H1 (cell line): ENCODE results near the gene OPCML. TPM values are rescaled to one million over a fixed set of nuclear protein-coding genes. Genes with fewer than 3 reads are reported as not detected.

Experiments used
- CTCF ChIA-PET: fragments of 300-600 bp; sonication (Branson Sonifier 250); formaldehyde crosslinking; loops from one replicate; lab custom pipeline; 2021; ENCODE audit not compliant: partially characterized antibody; lab: Charles Lee
- POLR2A ChIA-PET: fragments of 300-600 bp; sonication (Branson Sonifier 250); formaldehyde crosslinking; loops from one replicate; lab custom pipeline; 2021; ENCODE audit warnings: inconsistent platforms; ENCODE audit not compliant: partially characterized antibody; lab: Charles Lee
- DNase-seq, 2 experiments: peaks; one replicate each; pipeline versions ENCODE4 v3.0.0 to v3.0.0-alpha.2; 2010 to 2022; ENCODE audit warnings: low spot score in 2 of 2, low read depth in 1 of 2, mixed read lengths in 1 of 2
- FAIRE-seq: peaks from 2 replicates; lab custom pipeline; 2011; peaks lifted over from hg19 to GRCh38; lab: Jason Lieb, UNC
- H2AFZ ChIP-seq: 2 replicates; pipeline ENCODE4 v1.8.1; 2012; ENCODE audit warnings: low read length, inconsistent platforms
- H2AK5ac ChIP-seq: 2 replicates; pipeline ENCODE4 v1.6.1; 2013; ENCODE audit warnings: low read depth, low read length
- H2BK120ac ChIP-seq: replicated peaks from 2 replicates; pipeline ENCODE3; 2013; ENCODE audit warnings: low read depth, low read length, inconsistent platforms
- H2BK12ac ChIP-seq: 2 replicates; pipeline ENCODE4 v1.6.1; 2013; ENCODE audit warnings: low read depth, low read length
- H2BK15ac ChIP-seq: 2 replicates; pipeline ENCODE4 v1.6.1; 2013; ENCODE audit warnings: low read length
- H2BK20ac ChIP-seq: 2 replicates; pipeline ENCODE4 v1.6.1; 2013; ENCODE audit warnings: low read length
- H2BK5ac ChIP-seq: 2 replicates; pipeline ENCODE4 v1.6.1; 2013; ENCODE audit warnings: low read depth, low read length
- H3K14ac ChIP-seq: 2 replicates; pipeline ENCODE4 v1.6.1; 2013; ENCODE audit warnings: inconsistent platforms; ENCODE audit not compliant: insufficient read length
- H3K18ac ChIP-seq: 2 replicates; pipeline ENCODE4 v1.6.1; 2013; ENCODE audit warnings: low read length; ENCODE audit errors: extremely low read depth
- H3K23ac ChIP-seq: 2 replicates; pipeline ENCODE4 v1.6.1; 2013; ENCODE audit warnings: inconsistent platforms; ENCODE audit not compliant: insufficient read length
- H3K23me2 ChIP-seq: 2 replicates; pipeline ENCODE4 v1.6.1; 2013; ENCODE audit warnings: low read depth, low read length
- H3K27ac ChIP-seq: 2 replicates; pipeline ENCODE4 v1.6.1; 2011; ENCODE audit warnings: low read depth, low read length, inconsistent platforms
- H3K27me3 ChIP-seq, 4 experiments: replicated peaks in 1 of 4; 1 replicate in 1 of 4; 2 replicates in 3 of 4; pipeline versions ENCODE4 v1.6.1 to v1.8.1; 2011 to 2013; ENCODE audit warnings: low read length in 3 of 4, mild to moderate bottlenecking in 3 of 4, inconsistent platforms in 2 of 4, mixed read lengths in 2 of 4, moderate library complexity in 1 of 4; ENCODE audit not compliant: control insufficient read depth in 3 of 4, insufficient read depth in 3 of 4; ENCODE audit errors: extremely low read depth in 1 of 4
- H3K36me3 ChIP-seq, 4 experiments: 2 replicates each; pipeline versions ENCODE4 v1.6.1 to v1.8.1; 2011 to 2013; ENCODE audit warnings: mild to moderate bottlenecking in 4 of 4, low read length in 3 of 4, moderate library complexity in 2 of 4, control low read depth in 1 of 4, inconsistent platforms in 1 of 4; ENCODE audit not compliant: insufficient read depth in 4 of 4, control insufficient read depth in 2 of 4
- H3K4ac ChIP-seq: replicated peaks from 2 replicates; pipeline ENCODE3; 2013; ENCODE audit warnings: low read length, low read depth, mixed read lengths, inconsistent platforms; ENCODE audit not compliant: insufficient read length
- H3K4me1 ChIP-seq, 4 experiments: replicated peaks in 1 of 4; 1 replicate in 1 of 4; 2 replicates in 3 of 4; pipeline versions ENCODE4 v1.6.1 to v1.8.1; 2011 to 2013; ENCODE audit warnings: low read length in 3 of 4, inconsistent platforms in 2 of 4, mixed read lengths in 1 of 4; ENCODE audit not compliant: insufficient read depth in 4 of 4, control insufficient read depth in 3 of 4
- H3K4me2 ChIP-seq, 2 experiments: 2 replicates each; pipeline versions ENCODE4 v1.6.1 to v1.8.1; 2011 to 2013; ENCODE audit warnings: low read depth in 2 of 2, low read length in 2 of 2, control low read depth in 1 of 2, inconsistent platforms in 1 of 2, mild to moderate bottlenecking in 1 of 2; ENCODE audit not compliant: insufficient read depth in 1 of 2
- H3K4me3 ChIP-seq, 4 experiments: fragments of 200-600, 300-600 bp in 1 of 4; sonication (generic), shearing (Covaris generic), sonication (Bioruptor Twin) in 1 of 4; 2 replicates each; pipeline versions ENCODE4 v1.5.1 to v1.8.1; 2011 to 2016; ENCODE audit warnings: low read length in 4 of 4, low read depth in 3 of 4, control low read depth in 2 of 4, inconsistent platforms in 2 of 4, mild to moderate bottlenecking in 2 of 4, mixed read lengths in 1 of 4, moderate library complexity in 1 of 4; ENCODE audit not compliant: insufficient read depth in 2 of 4; ENCODE audit errors: extremely low read depth in 1 of 4
- H3K56ac ChIP-seq: replicated peaks from 2 replicates; pipeline ENCODE3; 2013; ENCODE audit warnings: low read depth, mild to moderate bottlenecking, mixed read lengths, low read length, inconsistent platforms; ENCODE audit not compliant: insufficient read length
- H3K79me1 ChIP-seq: 2 replicates; pipeline ENCODE4 v1.6.1; 2013; ENCODE audit warnings: low read depth, low read length, control low read depth
- H3K79me2 ChIP-seq, 2 experiments: 2 replicates each; pipeline versions ENCODE4 v1.6.1 to v1.8.1; 2012 to 2013; ENCODE audit warnings: low read length in 2 of 2, mild to moderate bottlenecking in 2 of 2, inconsistent platforms in 1 of 2; ENCODE audit not compliant: insufficient read depth in 2 of 2, control insufficient read depth in 1 of 2
- H3K9ac ChIP-seq, 4 experiments: replicated peaks in 1 of 4; 1 replicate in 1 of 4; 2 replicates in 3 of 4; pipeline versions ENCODE4 v1.6.1 to v1.8.1; 2011 to 2013; ENCODE audit warnings: low read depth in 3 of 4, low read length in 3 of 4, control low read depth in 2 of 4, mild to moderate bottlenecking in 2 of 4, moderate library complexity in 2 of 4, inconsistent platforms in 1 of 4; ENCODE audit errors: extremely low read depth in 1 of 4
- H3K9me3 ChIP-seq, 2 experiments: 2 replicates each; pipeline versions ENCODE4 v1.6.1 to v1.8.1; 2012 to 2013; ENCODE audit warnings: mild to moderate bottlenecking in 2 of 2, moderate library complexity in 2 of 2, control low read depth in 1 of 2, inconsistent platforms in 1 of 2, low read depth in 1 of 2, low read length in 1 of 2, mixed read lengths in 1 of 2; ENCODE audit not compliant: insufficient read depth in 2 of 2
- H4K20me1 ChIP-seq, 2 experiments: replicated peaks in 1 of 2; 2 replicates each; pipeline versions ENCODE3 to v1.8.1; 2011 to 2013; ENCODE audit warnings: inconsistent platforms in 2 of 2, low read length in 2 of 2, mild to moderate bottlenecking in 1 of 2; ENCODE audit not compliant: insufficient read depth in 2 of 2, control insufficient read depth in 1 of 2
- H4K5ac ChIP-seq: 2 replicates; pipeline ENCODE4 v1.6.1; 2013; ENCODE audit warnings: low read length, low read depth, mixed read lengths, inconsistent platforms; ENCODE audit not compliant: insufficient read length
- H4K8ac ChIP-seq: 2 replicates; pipeline ENCODE4 v1.8.0; 2013; ENCODE audit warnings: mild to moderate bottlenecking, moderate library complexity, low read length, inconsistent platforms; ENCODE audit not compliant: insufficient read depth; ENCODE audit errors: extremely low read depth
- H4K91ac ChIP-seq: replicated peaks from 2 replicates; pipeline ENCODE3; 2013; ENCODE audit warnings: low read length, mixed read lengths, inconsistent platforms; ENCODE audit not compliant: insufficient read length
- BACH1 ChIP-seq: IDR thresholded peaks from 2 replicates; pipeline ENCODE4 v1.6.1; 2012; ENCODE audit warnings: low read length, improper control_type of control experiment
- CBX5 ChIP-seq: fragments of 300-800, 300-1000 bp; sonication (generic); IDR thresholded peaks from 2 replicates; pipeline ENCODE4 v1.7.1; 2016; ENCODE audit warnings: antibody characterized with exemption, low read length, low read depth
- CBX8 ChIP-seq: fragments of 300-800, 300-1000 bp; sonication (generic); IDR thresholded peaks from 2 replicates; pipeline ENCODE4 v1.7.1; 2016; ENCODE audit warnings: low read depth, low read length, borderline replicate concordance
- CTBP2 ChIP-seq: IDR thresholded peaks from 2 replicates; pipeline ENCODE4 v1.7.0; 2011; ENCODE audit warnings: borderline replicate concordance, mild to moderate bottlenecking, moderate library complexity, mixed read lengths, low read length; ENCODE audit not compliant: insufficient read depth, insufficient read length
- EGR1 ChIP-seq: IDR thresholded peaks from 2 replicates; pipeline ENCODE4 v1.6.1; 2011; ENCODE audit warnings: low read depth, low read length, borderline replicate concordance
- KDM4A ChIP-seq: IDR thresholded peaks from one replicate; pipeline ENCODE4 v1.7.1; 2012; ENCODE audit warnings: low read depth, mild to moderate bottlenecking, moderate library complexity, low read length, inconsistent platforms; ENCODE audit not compliant: severe bottlenecking
- NANOG ChIP-seq: IDR thresholded peaks from 2 replicates; pipeline ENCODE4 v1.6.1; 2011; ENCODE audit warnings: low read length, low read depth, mild to moderate bottlenecking, inconsistent platforms; ENCODE audit not compliant: insufficient read depth, poor library complexity, severe bottlenecking
- RXRA ChIP-seq: IDR thresholded peaks from 2 replicates; pipeline ENCODE4 v1.6.1; 2011; ENCODE audit warnings: low read depth, mild to moderate bottlenecking, low read length, moderate library complexity; ENCODE audit not compliant: insufficient read depth
- SIN3A ChIP-seq, 2 experiments: IDR thresholded peaks in 1 of 2; conservative IDR thresholded peaks in 1 of 2; 2 replicates each; pipeline ENCODE4 v1.6.1; 2011 to 2012; ENCODE audit warnings: low read length in 2 of 2, improper control_type of control experiment in 1 of 2, low read depth in 1 of 2, mild to moderate bottlenecking in 1 of 2
- SP1 ChIP-seq: IDR thresholded peaks from 2 replicates; pipeline ENCODE4 v1.6.1; 2011; ENCODE audit warnings: low read depth, low read length
- SP4 ChIP-seq: IDR thresholded peaks from 2 replicates; pipeline ENCODE4 v1.6.1; 2012; ENCODE audit warnings: low read length, inconsistent platforms
- SRF ChIP-seq: IDR thresholded peaks from 2 replicates; pipeline ENCODE4 v1.6.1; 2011; ENCODE audit warnings: mild to moderate bottlenecking, low read depth, low read length, moderate library complexity
- SUZ12 ChIP-seq: fragments of 200-600 bp; sonication (generic); IDR thresholded peaks from 2 replicates; pipeline ENCODE4 v1.6.1; 2012; ENCODE audit warnings: mild to moderate bottlenecking, inconsistent platforms, low read length, moderate library complexity, mixed read lengths
- WGBS, 2 experiments: shearing (Covaris generic) in 1 of 2; methylation state at CpG; one replicate each; pipeline versions ENCODE4 v1.1.6 to v1.1.7; 2013 to 2015; ENCODE audit warnings: low lambda C conversion rate in 2 of 2, mixed read lengths in 2 of 2, inconsistent platforms in 1 of 2, low coverage in 1 of 2, missing lambda C conversion rate in 1 of 2; ENCODE audit not compliant: insufficient replicate concordance in 2 of 2, insufficient coverage in 1 of 2, insufficient read length in 1 of 2; ENCODE audit errors: extremely low coverage in 1 of 2, missing lambda C conversion rate in 1 of 2; 5-methylcytosine and 5-hydroxymethylcytosine counted together
- polyA plus RNA-seq, 7 experiments: library from polyadenylated mRNA; depleted of rRNA in 3 of 7; stranded (reverse) in 5 of 7; unstranded in 2 of 7; fragments of >200 nt in 5 of 7; fragments of 200-250 nt in 2 of 7; gene quantifications; 1 replicate in 5 of 7; 2 replicates in 1 of 7; 4 replicates in 1 of 7; pipeline versions ENCODE4 v1.2.1 to v1.2.3, GENCODE V29; 2011 to 2013; ENCODE audit warnings: missing spikeins in 2 of 7, mixed read lengths in 2 of 7
- total RNA-seq: library from RNA; stranded (reverse); fragmentation: NEBNext Ultra II Directional; extraction: Animal tissue kit (Norgen Biotek cat#: 25700); gene quantifications from 2 replicates; pipeline ENCODE4 v1.2.1, GENCODE V29; 2021
- TF ChIP-seq, protein P1 (sequence below): IDR thresholded peaks from 2 replicates; pipeline ENCODE4 v1.6.1; 2011; ENCODE audit warnings: low read depth, mild to moderate bottlenecking, low read length; ENCODE audit not compliant: insufficient read depth

OPCML gene
- total and polyA plus RNA-seq, 2 of the 8 experiments (the other 6 are each of a cell fraction or from before 2014, with no cell fraction given) = 2.3 to 3.1 TPM

DNA sequence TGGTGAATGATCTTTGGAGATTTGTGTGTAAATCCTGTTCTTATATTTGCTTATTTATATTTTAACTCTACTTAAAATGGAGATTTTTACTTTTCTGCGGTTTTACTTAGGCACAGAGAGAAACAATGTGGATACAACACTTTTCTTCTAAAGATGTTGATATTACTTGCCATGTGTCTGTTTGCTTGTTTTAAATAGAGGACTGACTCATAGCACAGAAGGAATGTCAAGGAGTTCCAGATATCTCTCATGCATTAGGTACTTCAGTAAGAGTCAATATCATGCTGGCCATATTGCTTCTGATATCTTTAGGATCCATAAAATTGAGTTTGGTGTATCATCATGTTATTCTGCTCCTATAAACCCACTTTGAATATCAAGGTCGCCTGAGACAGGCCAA, 395.0 kb downstream of the OPCML start:
- Histone ChIP-seq H2BK5ac (no peak overlapping the region), H3K14ac (no peak overlapping the region), H4K8ac (no peak overlapping the region), H3K79me1 (no peaks in the 10 kb centered on the region), H3K4ac (no peak overlapping the region), H3K18ac (no peak overlapping the region), H4K5ac (no peak overlapping the region), H2BK12ac (no peak overlapping the region), H3K4me3 (no peak overlapping the region), H3K9me3 (no peaks in the 10 kb centered on the region), H3K56ac (no peak overlapping the region), H3K23ac (no peak overlapping the region), H3K9ac (no peak overlapping the region), H4K91ac (no peak overlapping the region), H2BK20ac (no peak overlapping the region), H3K23me2 (no peaks in the 10 kb centered on the region; the same call in 1 of the 2 replicates), H3K27ac (no peak overlapping the region), H2BK15ac (no peak overlapping the region), H3K36me3 (no peaks in the 10 kb centered on the region), H3K4me1 (peaks cover 0 to 7% (median 3%) of the 10 kb centered on the region in 4 experiments; a peak in 3 of 7 replicates), H3K79me2 (no peaks in the 10 kb centered on the region), H2BK120ac (no peak overlapping the region), H3K4me2 (no peak overlapping the region), H3K27me3 (no peaks in the 10 kb centered on the region), H2AK5ac (no peak overlapping the region), H4K20me1 (no peaks in the 10 kb centered on the region), H2AFZ (no peak overlapping the region)
- DNase-seq = no peak
- FAIRE-seq = no peak
- CTCF ChIA-PET = interaction anchor here (0.8 to 5.5 kb wide), 7 partner anchors 8 to 334 kb away, joined by 3 to 84 read pairs (median 5); no protein-coding TSS in a partner anchor
- POLR2A ChIA-PET = interaction anchor here (0.7 kb wide), 1 partner anchor 264 kb away, joined by 3 read pairs; no protein-coding TSS in a partner anchor
- 78% methylated on average over 2 of the region's 2 CpGs; no CpG with 5 or more reads in 1 of the 2 experiments for WGBS, 2 experiments
- TF ChIP-seq EGR1 = no peak
- no peak for TF ChIP-seq KDM4A
- no peak for TF ChIP-seq SP1
- TF ChIP-seq SIN3A (conservative IDR thresholded peaks at IDR 0.05 in 1 of 2, IDR thresholded peaks at IDR 0.05 in 1 of 2; ENCODE audit: low read depth in 1 of 2, low read length in 2 of 2) = no peak
- no peak for TF ChIP-seq SRF
- no peak for TF ChIP-seq CBX5
- TF ChIP-seq, protein P1, sequence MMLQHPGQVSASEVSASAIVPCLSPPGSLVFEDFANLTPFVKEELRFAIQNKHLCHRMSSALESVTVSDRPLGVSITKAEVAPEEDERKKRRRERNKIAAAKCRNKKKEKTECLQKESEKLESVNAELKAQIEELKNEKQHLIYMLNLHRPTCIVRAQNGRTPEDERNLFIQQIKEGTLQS = no peak
- no peak for TF ChIP-seq NANOG
- no peak for TF ChIP-seq SP4
- no peak for TF ChIP-seq CBX8
- no peak for TF ChIP-seq BACH1
- no peak for TF ChIP-seq CTBP2
- TF ChIP-seq SUZ12 = no peak
- no peak for TF ChIP-seq RXRA
